GM12891 (cell line): ENCODE results near the gene NTSR2.
A peak's percentile ranks its signal among the peaks of the same experiment; 100 is the strongest.

Experiments used
- PAX5 ChIP-seq: IDR thresholded peaks from 2 replicates; pipeline ENCODE4 v1.6.1; 2011; ENCODE audit warnings: low read length, moderate library complexity, mild to moderate bottlenecking; ENCODE audit not compliant: insufficient read depth, severe bottlenecking
- POLR2A ChIP-seq: IDR thresholded peaks from 2 replicates; pipeline ENCODE4 v1.6.1; 2011; ENCODE audit warnings: low read depth, low read length, control low read depth
- POLR2AphosphoS5 ChIP-seq: IDR thresholded peaks from 2 replicates; pipeline ENCODE4 v1.6.1; 2011; ENCODE audit warnings: low read depth, low read length, control low read depth
- POU2F2 ChIP-seq: IDR thresholded peaks from 2 replicates; pipeline ENCODE4 v1.6.1; 2011; ENCODE audit warnings: low read depth, mild to moderate bottlenecking, control low read depth, low read length, moderate library complexity
- SPI1 ChIP-seq: IDR thresholded peaks from 2 replicates; pipeline ENCODE4 v1.6.1; 2011; ENCODE audit warnings: low read depth, low read length, control low read depth
- TAF1 ChIP-seq: IDR thresholded peaks from 2 replicates; pipeline ENCODE4 v1.6.1; 2011; ENCODE audit warnings: low read depth, low read length, control low read depth

DNA sequence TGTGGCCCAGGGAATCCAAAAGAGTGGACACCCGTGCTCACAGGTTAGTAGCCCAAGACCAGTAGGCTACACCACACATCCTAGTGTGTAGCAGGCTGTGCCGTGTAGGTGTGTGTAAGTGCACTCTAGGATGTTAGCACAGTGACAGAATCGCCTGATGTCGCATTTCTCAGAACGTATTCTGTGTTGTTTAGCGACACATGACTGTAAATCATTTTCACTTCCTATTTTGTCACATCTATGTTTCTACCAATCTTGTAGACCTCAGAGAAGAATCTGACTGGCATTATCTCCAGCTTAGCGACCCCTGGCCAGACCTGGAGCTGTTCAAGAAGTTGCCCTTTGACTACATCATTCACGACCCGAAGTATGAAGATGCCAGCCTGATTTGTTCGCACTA lies 45.1 kb downstream of the NTSR2 start:
- TF ChIP-seq POLR2AphosphoS5 (no peak), TAF1 (no peak), POLR2A (no peak), PAX5 (no peak), POU2F2 (no peak), SPI1 (peak; percentile 58)
